ENCODE data around the gene C22orf39. TPM values are rescaled to one million over a fixed set of nuclear protein-coding genes. Genes with fewer than 3 reads are reported as not detected.

C22orf39 gene
- total and polyA plus RNA-seq, 10 of the 15 experiments (the other 5 are each of a cell fraction or from before 2014, with no cell fraction given): 6.7 to 47.0 (median 26.5) TPM

DNA sequence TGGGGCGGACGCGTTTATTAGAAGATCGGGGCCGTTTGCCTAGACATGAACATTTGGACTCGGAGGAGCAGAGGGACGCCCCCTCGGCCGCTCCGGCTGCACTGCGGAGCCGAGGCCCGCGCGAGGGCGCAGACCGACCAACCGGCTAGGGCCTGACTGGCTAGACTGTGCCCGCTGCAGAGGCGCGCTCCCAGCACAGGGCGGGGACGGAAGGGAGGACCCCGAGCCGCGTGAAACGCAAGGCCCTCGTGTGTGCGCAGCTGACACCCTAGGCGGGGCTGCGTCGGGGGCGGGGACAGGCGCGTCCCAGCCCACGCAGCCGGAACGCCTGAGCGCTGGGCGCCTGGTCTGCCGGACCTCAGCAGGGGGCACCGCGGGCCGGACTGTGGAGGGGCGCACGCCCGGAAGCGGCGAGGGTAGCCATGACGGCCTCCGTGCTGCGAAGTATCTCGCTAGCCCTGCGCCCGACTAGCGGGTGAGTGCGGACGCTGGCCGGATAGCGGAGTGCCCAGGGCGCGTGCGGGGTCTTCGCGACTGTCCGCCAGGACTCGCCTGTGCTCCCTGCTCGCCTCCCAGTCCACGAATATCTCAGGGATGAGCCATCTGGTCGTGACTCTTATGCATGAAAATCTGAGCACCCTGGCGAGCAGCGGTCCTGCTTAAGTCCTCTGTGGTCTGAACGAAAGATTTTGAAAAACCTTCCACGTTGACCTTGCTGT is 15.2 kb downstream of the C22orf39 start, which contains the start of gene MRPL40 (continued):
- peak; percentile 23; the same call in 1 of the 2 replicates for TF ChIP-seq SMC3 (IDR thresholded peaks at IDR 0.05; ENCODE audit: borderline replicate concordance, low read length)
- peak; percentile 93 for TF ChIP-seq MXI1 (IDR thresholded peaks at IDR 0.05; ENCODE audit: low read depth, low read length)
- TF ChIP-seq SREBF1 (IDR thresholded peaks at IDR 0.05; ENCODE audit: low read length): peak; percentile 79
- TF ChIP-seq POLR2A (IDR thresholded peaks at IDR 0.05; ENCODE audit: low read depth, low read length): peak; percentile 93
- TF ChIP-seq TCF12 (IDR thresholded peaks at IDR 0.05; ENCODE audit: low read depth, low read length): peak; percentile 84
- TF ChIP-seq, protein P1, sequence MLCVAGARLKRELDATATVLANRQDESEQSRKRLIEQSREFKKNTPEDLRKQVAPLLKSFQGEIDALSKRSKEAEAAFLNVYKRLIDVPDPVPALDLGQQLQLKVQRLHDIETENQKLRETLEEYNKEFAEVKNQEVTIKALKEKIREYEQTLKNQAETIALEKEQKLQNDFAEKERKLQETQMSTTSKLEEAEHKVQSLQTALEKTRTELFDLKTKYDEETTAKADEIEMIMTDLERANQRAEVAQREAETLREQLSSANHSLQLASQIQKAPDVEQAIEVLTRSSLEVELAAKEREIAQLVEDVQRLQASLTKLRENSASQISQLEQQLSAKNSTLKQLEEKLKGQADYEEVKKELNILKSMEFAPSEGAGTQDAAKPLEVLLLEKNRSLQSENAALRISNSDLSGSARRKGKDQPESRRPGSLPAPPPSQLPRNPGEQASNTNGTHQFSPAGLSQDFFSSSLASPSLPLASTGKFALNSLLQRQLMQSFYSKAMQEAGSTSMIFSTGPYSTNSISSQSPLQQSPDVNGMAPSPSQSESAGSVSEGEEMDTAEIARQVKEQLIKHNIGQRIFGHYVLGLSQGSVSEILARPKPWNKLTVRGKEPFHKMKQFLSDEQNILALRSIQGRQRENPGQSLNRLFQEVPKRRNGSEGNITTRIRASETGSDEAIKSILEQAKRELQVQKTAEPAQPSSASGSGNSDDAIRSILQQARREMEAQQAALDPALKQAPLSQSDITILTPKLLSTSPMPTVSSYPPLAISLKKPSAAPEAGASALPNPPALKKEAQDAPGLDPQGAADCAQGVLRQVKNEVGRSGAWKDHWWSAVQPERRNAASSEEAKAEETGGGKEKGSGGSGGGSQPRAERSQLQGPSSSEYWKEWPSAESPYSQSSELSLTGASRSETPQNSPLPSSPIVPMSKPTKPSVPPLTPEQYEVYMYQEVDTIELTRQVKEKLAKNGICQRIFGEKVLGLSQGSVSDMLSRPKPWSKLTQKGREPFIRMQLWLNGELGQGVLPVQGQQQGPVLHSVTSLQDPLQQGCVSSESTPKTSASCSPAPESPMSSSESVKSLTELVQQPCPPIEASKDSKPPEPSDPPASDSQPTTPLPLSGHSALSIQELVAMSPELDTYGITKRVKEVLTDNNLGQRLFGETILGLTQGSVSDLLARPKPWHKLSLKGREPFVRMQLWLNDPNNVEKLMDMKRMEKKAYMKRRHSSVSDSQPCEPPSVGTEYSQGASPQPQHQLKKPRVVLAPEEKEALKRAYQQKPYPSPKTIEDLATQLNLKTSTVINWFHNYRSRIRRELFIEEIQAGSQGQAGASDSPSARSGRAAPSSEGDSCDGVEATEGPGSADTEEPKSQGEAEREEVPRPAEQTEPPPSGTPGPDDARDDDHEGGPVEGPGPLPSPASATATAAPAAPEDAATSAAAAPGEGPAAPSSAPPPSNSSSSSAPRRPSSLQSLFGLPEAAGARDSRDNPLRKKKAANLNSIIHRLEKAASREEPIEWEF (IDR thresholded peaks at IDR 0.05; ENCODE audit: insufficient replicate concordance, low read depth, low read length): no peak
- no peak for TF ChIP-seq STAT3 (IDR thresholded peaks at IDR 0.05; ENCODE audit: low read depth, low read length)
- TF ChIP-seq, protein P2, sequence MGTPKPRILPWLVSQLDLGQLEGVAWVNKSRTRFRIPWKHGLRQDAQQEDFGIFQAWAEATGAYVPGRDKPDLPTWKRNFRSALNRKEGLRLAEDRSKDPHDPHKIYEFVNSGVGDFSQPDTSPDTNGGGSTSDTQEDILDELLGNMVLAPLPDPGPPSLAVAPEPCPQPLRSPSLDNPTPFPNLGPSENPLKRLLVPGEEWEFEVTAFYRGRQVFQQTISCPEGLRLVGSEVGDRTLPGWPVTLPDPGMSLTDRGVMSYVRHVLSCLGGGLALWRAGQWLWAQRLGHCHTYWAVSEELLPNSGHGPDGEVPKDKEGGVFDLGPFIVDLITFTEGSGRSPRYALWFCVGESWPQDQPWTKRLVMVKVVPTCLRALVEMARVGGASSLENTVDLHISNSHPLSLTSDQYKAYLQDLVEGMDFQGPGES (IDR thresholded peaks at IDR 0.05): peak; percentile 66; the same call in 1 of the 2 replicates
- peak in 1 of 2 experiments; percentile 51; a peak in 1 of 4 replicates for TF ChIP-seq IKZF2 (IDR thresholded peaks at IDR 0.05)
- peak; percentile 63; the same call in 1 of the 2 replicates for TF ChIP-seq FOXK2 (IDR thresholded peaks at IDR 0.05)
- TF ChIP-seq TCF3 (IDR thresholded peaks at IDR 0.05; ENCODE audit: borderline replicate concordance, insufficient read depth, low read depth, low read length): peak; percentile 94
- TF ChIP-seq, protein P3, sequence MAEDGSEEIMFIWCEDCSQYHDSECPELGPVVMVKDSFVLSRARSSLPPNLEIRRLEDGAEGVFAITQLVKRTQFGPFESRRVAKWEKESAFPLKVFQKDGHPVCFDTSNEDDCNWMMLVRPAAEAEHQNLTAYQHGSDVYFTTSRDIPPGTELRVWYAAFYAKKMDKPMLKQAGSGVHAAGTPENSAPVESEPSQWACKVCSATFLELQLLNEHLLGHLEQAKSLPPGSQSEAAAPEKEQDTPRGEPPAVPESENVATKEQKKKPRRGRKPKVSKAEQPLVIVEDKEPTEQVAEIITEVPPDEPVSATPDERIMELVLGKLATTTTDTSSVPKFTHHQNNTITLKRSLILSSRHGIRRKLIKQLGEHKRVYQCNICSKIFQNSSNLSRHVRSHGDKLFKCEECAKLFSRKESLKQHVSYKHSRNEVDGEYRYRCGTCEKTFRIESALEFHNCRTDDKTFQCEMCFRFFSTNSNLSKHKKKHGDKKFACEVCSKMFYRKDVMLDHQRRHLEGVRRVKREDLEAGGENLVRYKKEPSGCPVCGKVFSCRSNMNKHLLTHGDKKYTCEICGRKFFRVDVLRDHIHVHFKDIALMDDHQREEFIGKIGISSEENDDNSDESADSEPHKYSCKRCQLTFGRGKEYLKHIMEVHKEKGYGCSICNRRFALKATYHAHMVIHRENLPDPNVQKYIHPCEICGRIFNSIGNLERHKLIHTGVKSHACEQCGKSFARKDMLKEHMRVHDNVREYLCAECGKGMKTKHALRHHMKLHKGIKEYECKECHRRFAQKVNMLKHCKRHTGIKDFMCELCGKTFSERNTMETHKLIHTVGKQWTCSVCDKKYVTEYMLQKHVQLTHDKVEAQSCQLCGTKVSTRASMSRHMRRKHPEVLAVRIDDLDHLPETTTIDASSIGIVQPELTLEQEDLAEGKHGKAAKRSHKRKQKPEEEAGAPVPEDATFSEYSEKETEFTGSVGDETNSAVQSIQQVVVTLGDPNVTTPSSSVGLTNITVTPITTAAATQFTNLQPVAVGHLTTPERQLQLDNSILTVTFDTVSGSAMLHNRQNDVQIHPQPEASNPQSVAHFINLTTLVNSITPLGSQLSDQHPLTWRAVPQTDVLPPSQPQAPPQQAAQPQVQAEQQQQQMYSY (CRISPR knock-in tag; IDR thresholded peaks at IDR 0.05): no peak
- TF ChIP-seq, protein P4, sequence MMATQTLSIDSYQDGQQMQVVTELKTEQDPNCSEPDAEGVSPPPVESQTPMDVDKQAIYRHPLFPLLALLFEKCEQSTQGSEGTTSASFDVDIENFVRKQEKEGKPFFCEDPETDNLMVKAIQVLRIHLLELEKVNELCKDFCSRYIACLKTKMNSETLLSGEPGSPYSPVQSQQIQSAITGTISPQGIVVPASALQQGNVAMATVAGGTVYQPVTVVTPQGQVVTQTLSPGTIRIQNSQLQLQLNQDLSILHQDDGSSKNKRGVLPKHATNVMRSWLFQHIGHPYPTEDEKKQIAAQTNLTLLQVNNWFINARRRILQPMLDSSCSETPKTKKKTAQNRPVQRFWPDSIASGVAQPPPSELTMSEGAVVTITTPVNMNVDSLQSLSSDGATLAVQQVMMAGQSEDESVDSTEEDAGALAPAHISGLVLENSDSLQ (IDR thresholded peaks at IDR 0.05): peak; percentile 50; the same call in 1 of the 2 replicates
- TF ChIP-seq CHD2 (IDR thresholded peaks at IDR 0.05; ENCODE audit: borderline replicate concordance, low read depth, low read length): peak; percentile 84
- peak; percentile 73; the same call in 1 of the 2 replicates for TF ChIP-seq ZBED1 (IDR thresholded peaks at IDR 0.05; ENCODE audit: borderline replicate concordance)
- peak; percentile 35 for TF ChIP-seq ZZZ3 (IDR thresholded peaks at IDR 0.05; ENCODE audit: control insufficient read depth, insufficient read length, low read depth)
- TF ChIP-seq POU2F2 (IDR thresholded peaks at IDR 0.05; ENCODE audit: borderline replicate concordance, low read depth, low read length): peak; percentile 90
- 0 out of 2 replicates have a peak, but pooled peaks have one; percentile 64 for TF ChIP-seq HDGF (IDR thresholded peaks at IDR 0.05)
- peak; percentile 88 for TF ChIP-seq CBX5 (IDR thresholded peaks at IDR 0.05; ENCODE audit: low read depth)
- TF ChIP-seq LARP7 (IDR thresholded peaks at IDR 0.05): peak; percentile 99
